Chondrocyte (in vitro differentiated cells): Measurements from ENCODE around the gene ZNF730. TPM values are rescaled to one million over a fixed set of nuclear protein-coding genes. Genes with fewer than 3 reads are reported as not detected.
"Not testable (repeated sequence)": the region's sequence is repeated elsewhere in the genome, so short reads cannot be mapped to it uniquely, and the experiment has no call there.

Experiments
- DNase-seq: peaks from one replicate; pipeline ENCODE4 v3.0.0; 2021; ENCODE audit warnings: mixed read lengths, low spot score
- H3K27ac Mint-ChIP-seq: one replicate; pipeline ENCODE4 v1.8.0; 2021; ENCODE audit warnings: mild to moderate bottlenecking, moderate library complexity, mixed read lengths; ENCODE audit not compliant: unreplicated experiment
- H3K27me3 Mint-ChIP-seq: 2 replicates; pipeline ENCODE4 v1.8.0; 2021; ENCODE audit warnings: low read depth, mixed read lengths
- H3K36me3 Mint-ChIP-seq: 2 replicates; pipeline ENCODE4 v1.8.0; 2021; ENCODE audit warnings: low read depth, mixed read lengths
- H3K4me1 Mint-ChIP-seq: 2 replicates; pipeline ENCODE4 v1.8.0; 2021; ENCODE audit warnings: low read depth, mild to moderate bottlenecking, mixed read lengths
- H3K4me3 Mint-ChIP-seq: one replicate; pipeline ENCODE4 v1.8.0; 2021; ENCODE audit warnings: mild to moderate bottlenecking, moderate library complexity, mixed read lengths; ENCODE audit not compliant: unreplicated experiment
- H3K9me3 Mint-ChIP-seq: 2 replicates; pipeline ENCODE4 v1.8.0; 2021; ENCODE audit warnings: low read depth, mixed read lengths
- CTCF ChIP-seq: fragments of 200-600 bp; sonication (generic); IDR thresholded peaks from 2 replicates; pipeline ENCODE4 v1.5.0; 2021; ENCODE audit warnings: antibody characterized with exemption, mild to moderate bottlenecking, moderate library complexity
- long read RNA-seq: library from polyadenylated mRNA; stranded (forward); transcript quantifications from one replicate; pipeline ENCODE4 v2.0.0, GENCODE V29; 2021
- total RNA-seq: library from RNA; stranded (reverse); gene quantifications from 3 replicates; pipeline ENCODE4 v1.2.1, GENCODE V29; 2021

Gene ZNF730
- total RNA-seq: 0.57 to 4.1 TPM (median 2.6 TPM) in 3 replicates
- long read RNA-seq, partial matches to known transcripts: 0 of 2 reads
- long read RNA-seq, other reads (novel, unspliced or antisense): 2 of 2 reads

GRCh38 chr19:23116802-23117571 is at the start of gene ZNF730:
ZNF730 (plus strand) TSS chr19:23117025; CDS start chr19:23117174, 149 bp downstream.
- H3K36me3 Mint-ChIP-seq: peaks cover 4% of the 10 kb centered on the region
- H3K27me3 Mint-ChIP-seq: no peaks in the 10 kb centered on the region
- H3K9me3 Mint-ChIP-seq: peaks cover 6% of the 10 kb centered on the region

GRCh38 chr19:23070353-23071146 is 46.3 kb upstream of the ZNF730 start:
- no peak for TF ChIP-seq CTCF
- no peak for DNase-seq
- Mint-ChIP-seq H3K4me1 (no peaks in the 10 kb centered on the region), H3K27ac (no peak overlapping the region), H3K9me3 (peaks cover 11% of the 10 kb centered on the region), H3K27me3 (no peaks in the 10 kb centered on the region), H3K36me3 (no peaks in the 10 kb centered on the region), H3K4me3 (no peak overlapping the region)

More at GRCh38 chr19:23116802-23117571, at the start of gene ZNF730:
- H3K4me1 Mint-ChIP-seq: peaks cover 13% of the 10 kb centered on the region
- peak; percentile 97 for DNase-seq
- H3K27ac Mint-ChIP-seq: peak within 1 kb of the TSS; percentile 98
- no peak for TF ChIP-seq CTCF
- peak within 1 kb of the TSS; percentile 96 for H3K4me3 Mint-ChIP-seq

GRCh38 chr19:23071147-23071511 is 45.7 kb upstream of the ZNF730 start:
- no peak for DNase-seq
- TF ChIP-seq CTCF: no peak
- Mint-ChIP-seq H3K9me3 (peaks cover 11% of the 10 kb centered on the region), H3K27ac (no peak overlapping the region), H3K36me3 (no peaks in the 10 kb centered on the region), H3K4me1 (peaks cover 3% of the 10 kb centered on the region), H3K4me3 (no peak overlapping the region), H3K27me3 (no peaks in the 10 kb centered on the region)

- Mint-ChIP-seq H3K4me1 (peaks cover 7% of the 10 kb centered on the region), H3K27ac (peak overlapping the region; percentile 71), H3K4me3 (peak overlapping the region; percentile 93), H3K36me3 (no peaks in the 10 kb centered on the region), H3K27me3 (no peaks in the 10 kb centered on the region), H3K9me3 (peaks cover 1% of the 10 kb centered on the region)
- DNase-seq: peak; percentile 92
- TF ChIP-seq CTCF: peak; percentile 50
Observed at GRCh38 chr19:23075031-23075733, 41.6 kb upstream of the ZNF730 start.

- H3K36me3 Mint-ChIP-seq, H3K4me3 Mint-ChIP-seq, H3K9me3 Mint-ChIP-seq, H3K27ac Mint-ChIP-seq, H3K27me3 Mint-ChIP-seq, DNase-seq, H3K4me1 Mint-ChIP-seq: not testable (repeated sequence)
Observed at GRCh38 chr19:23077776-23078175, 39.0 kb upstream of the ZNF730 start.
